GM18873 (cell line): ENCODE results near the gene RHOT2.
"Not testable (repeated sequence)": the region's sequence is repeated elsewhere in the genome, so short reads cannot be mapped to it uniquely, and the experiment has no call there.

ENCODE experiments used
- ATAC-seq: cut with Tn5 transposase; IDR thresholded peaks from one replicate; pipeline ENCODE4 v1.9.1; 2021; ENCODE audit warnings: mild to moderate bottlenecking, moderate library complexity, moderate number of reproducible peaks; ENCODE audit not compliant: unreplicated experiment, low FRiP score

Gene RHOT2

GRCh38 chr16:711084-711483, 43.2 kb downstream of the RHOT2 start:
- ATAC-seq = no peak

GRCh38 chr16:711548-712320, 43.8 kb downstream of the RHOT2 start:
- ATAC-seq = no peak

- ATAC-seq = not testable (repeated sequence)
Observed at GRCh38 chr16:712740-713250, 44.9 kb downstream of the RHOT2 start.

GRCh38 chr16:714079-714478, 46.1 kb downstream of the RHOT2 start:
- no peak for ATAC-seq

- ATAC-seq = no peak
Observed at GRCh38 chr16:714558-715476, 46.9 kb downstream of the RHOT2 start, which contains the start of gene METRN. METRN (plus strand) TSS chr16:715118; CDS start chr16:715290, 172 bp downstream.

- ATAC-seq = no peak
Observed at GRCh38 chr16:715477-716199, 47.7 kb downstream of the RHOT2 start.

GRCh38 chr16:716200-716568, 48.3 kb downstream of the RHOT2 start:
- ATAC-seq = no peak

GRCh38 chr16:716768-717325, 48.9 kb downstream of the RHOT2 start:
- no peak for ATAC-seq

- no peak for ATAC-seq
Observed at GRCh38 chr16:717450-718245, 49.7 kb downstream of the RHOT2 start.

- no peak for ATAC-seq
Observed at GRCh38 chr16:718389-718788, 50.5 kb downstream of the RHOT2 start.

- ATAC-seq = no peak
Observed at GRCh38 chr16:718922-719321, 51.0 kb downstream of the RHOT2 start.

GRCh38 chr16:719815-720446, 52.0 kb downstream of the RHOT2 start:
- ATAC-seq = no peak

- peak; percentile 3 for ATAC-seq
Observed at GRCh38 chr16:720447-720989, 52.6 kb downstream of the RHOT2 start.

- peak; percentile 47 for ATAC-seq
Observed at GRCh38 chr16:720990-721764, 53.2 kb downstream of the RHOT2 start, which contains the start of gene ANTKMT. ANTKMT (plus strand) TSS chr16:721146; CDS start chr16:721275, 129 bp downstream.

GRCh38 chr16:721765-722540, 54.0 kb downstream of the RHOT2 start:
- ATAC-seq = no peak

GRCh38 chr16:722835-723633, 55.1 kb downstream of the RHOT2 start:
- no peak for ATAC-seq
